Stimulated activated CD8-positive, alpha-beta memory T cell treated with anti-CD3 and anti-CD28 coated beads, Interleukin-4, amount 100 ng/mL, for 4 hours (primary cell): ENCODE data around the gene MBNL1.

Source experiments
- DNase-seq, 2 donors: peaks; one replicate each; pipeline ENCODE4 v3.0.0-alpha.2; 2020; ENCODE audit warnings: low read depth in 2 of 2, low spot score in 1 of 2

MBNL1 gene

GRCh38 chr3:152470095-152470494 is 201.4 kb downstream of the MBNL1 start:
- no peak for DNase-seq

GRCh38 chr3:152470893-152471292 is 202.2 kb downstream of the MBNL1 start:
- no peak for DNase-seq

- DNase-seq = peak; percentile 8 to 49
Measured at GRCh38 chr3:152471814-152472671, 203.3 kb downstream of the MBNL1 start.

- no peak for DNase-seq
Measured at GRCh38 chr3:152472672-152472954, 203.9 kb downstream of the MBNL1 start.

GRCh38 chr3:152474585-152474984 is 205.9 kb downstream of the MBNL1 start:
- no peak for DNase-seq

- no peak for DNase-seq
Measured at GRCh38 chr3:152477422-152477821, 208.7 kb downstream of the MBNL1 start.

- DNase-seq = no peak
Measured at GRCh38 chr3:152480282-152480953, 211.7 kb downstream of the MBNL1 start.

- no peak for DNase-seq
Measured at GRCh38 chr3:152486364-152486763, 217.6 kb downstream of the MBNL1 start.

- DNase-seq = no peak
Measured at GRCh38 chr3:152488449-152488848, 219.7 kb downstream of the MBNL1 start.

- no peak for DNase-seq
Measured at GRCh38 chr3:152491922-152492321, 223.2 kb downstream of the MBNL1 start.

GRCh38 chr3:152496286-152496685 is 227.6 kb downstream of the MBNL1 start:
- DNase-seq = no peak

- no peak for DNase-seq
Measured at GRCh38 chr3:152496716-152497115, 228.0 kb downstream of the MBNL1 start.

- DNase-seq = no peak
Measured at GRCh38 chr3:152497457-152497856, 228.7 kb downstream of the MBNL1 start.

GRCh38 chr3:152497890-152498289 is 229.2 kb downstream of the MBNL1 start:
- no peak for DNase-seq

GRCh38 chr3:152499791-152500385 is 231.2 kb downstream of the MBNL1 start:
- no peak for DNase-seq

- DNase-seq = no peak
Measured at GRCh38 chr3:152505926-152506325, 237.2 kb downstream of the MBNL1 start.

GRCh38 chr3:152508705-152509104 is 240.0 kb downstream of the MBNL1 start:
- no peak for DNase-seq

- no peak for DNase-seq
Measured at GRCh38 chr3:152511904-152512303, 243.2 kb downstream of the MBNL1 start.

- DNase-seq = no peak
Measured at GRCh38 chr3:152513301-152513960, 244.7 kb downstream of the MBNL1 start.
